DOHH2 (cell line): ENCODE results near the gene H1-8.

ENCODE experiments used
- CTCF ChIP-seq: fragments of 200-600 bp; sonication (generic); IDR thresholded peaks from one replicate; pipeline ENCODE4 v1.5.1; 2014; ENCODE audit warnings: antibody characterized with exemption, mild to moderate bottlenecking, low read depth, low read length; ENCODE audit not compliant: poor library complexity, severe bottlenecking
- EZH2phosphoT487 ChIP-seq: fragments of 200-600 bp; sonication (generic); IDR thresholded peaks from 2 replicates; pipeline ENCODE4 v1.6.1; 2017; ENCODE audit warnings: borderline replicate concordance, mild to moderate bottlenecking, antibody characterized with exemption, low read length, moderate library complexity, mixed read lengths

DNA sequence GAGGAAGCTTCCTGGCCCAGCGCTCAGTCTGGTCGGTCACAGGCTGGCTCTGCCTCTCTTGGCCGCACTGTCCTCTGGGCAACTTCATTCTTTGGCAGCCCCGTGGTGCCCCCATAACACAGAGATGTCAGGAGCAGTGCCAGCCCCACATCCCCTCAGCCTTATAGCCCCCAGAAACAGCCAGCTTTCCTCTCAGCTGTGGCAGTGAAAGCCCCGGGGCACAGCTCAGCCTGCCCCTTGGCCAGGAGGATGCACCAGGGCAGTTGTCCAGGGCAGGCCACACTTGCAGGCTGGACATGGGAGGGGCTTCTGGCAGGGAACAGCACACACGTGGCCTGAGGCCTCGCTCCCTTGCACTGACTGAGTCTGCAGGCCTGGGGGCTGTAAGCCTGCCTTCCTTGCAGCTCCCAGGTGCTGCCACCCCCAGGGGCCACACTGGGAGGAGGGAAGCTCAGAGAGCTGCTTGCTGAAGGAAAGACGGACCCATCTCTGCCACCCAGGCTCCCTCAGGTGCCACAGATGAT is 24.9 kb upstream of the H1-8 start:
- TF ChIP-seq CTCF: no peak
- TF ChIP-seq EZH2phosphoT487: no peak
